Measurements from ENCODE around the gene FXYD2.
A peak's percentile ranks its signal among the peaks of the same experiment; 100 is the strongest.

Gene FXYD2

DNA sequence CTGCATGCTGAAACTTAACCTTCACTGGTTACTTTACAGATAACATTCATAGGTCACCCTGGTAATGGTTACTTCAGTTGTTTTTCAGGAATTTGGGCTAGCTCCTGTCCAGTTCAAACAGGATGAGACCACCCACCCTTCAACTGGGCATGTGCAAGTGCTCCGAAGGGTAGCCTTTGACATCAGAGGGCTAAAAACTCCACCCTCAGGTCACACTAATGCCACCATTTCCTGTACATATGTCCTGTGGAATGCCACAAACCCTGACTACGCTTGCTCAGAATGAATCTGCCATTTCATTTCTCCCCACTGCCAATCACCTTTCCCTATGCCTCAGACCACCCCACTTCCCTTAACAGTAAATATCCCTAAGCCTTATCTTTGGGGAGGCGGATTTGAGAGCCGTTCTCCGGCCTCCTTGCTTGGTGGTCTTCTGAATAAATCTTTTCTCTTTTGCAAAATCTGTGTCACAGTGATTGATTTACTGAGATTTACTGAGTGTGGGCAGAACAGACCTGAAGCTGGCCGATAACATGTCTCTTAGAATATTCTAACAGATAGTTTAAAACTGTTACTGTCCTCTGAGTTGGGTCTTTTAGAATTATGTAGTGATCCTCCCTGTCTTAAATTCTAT, 25.4 kb upstream of the FXYD2 start:
- TF ChIP-seq, protein P1, sequence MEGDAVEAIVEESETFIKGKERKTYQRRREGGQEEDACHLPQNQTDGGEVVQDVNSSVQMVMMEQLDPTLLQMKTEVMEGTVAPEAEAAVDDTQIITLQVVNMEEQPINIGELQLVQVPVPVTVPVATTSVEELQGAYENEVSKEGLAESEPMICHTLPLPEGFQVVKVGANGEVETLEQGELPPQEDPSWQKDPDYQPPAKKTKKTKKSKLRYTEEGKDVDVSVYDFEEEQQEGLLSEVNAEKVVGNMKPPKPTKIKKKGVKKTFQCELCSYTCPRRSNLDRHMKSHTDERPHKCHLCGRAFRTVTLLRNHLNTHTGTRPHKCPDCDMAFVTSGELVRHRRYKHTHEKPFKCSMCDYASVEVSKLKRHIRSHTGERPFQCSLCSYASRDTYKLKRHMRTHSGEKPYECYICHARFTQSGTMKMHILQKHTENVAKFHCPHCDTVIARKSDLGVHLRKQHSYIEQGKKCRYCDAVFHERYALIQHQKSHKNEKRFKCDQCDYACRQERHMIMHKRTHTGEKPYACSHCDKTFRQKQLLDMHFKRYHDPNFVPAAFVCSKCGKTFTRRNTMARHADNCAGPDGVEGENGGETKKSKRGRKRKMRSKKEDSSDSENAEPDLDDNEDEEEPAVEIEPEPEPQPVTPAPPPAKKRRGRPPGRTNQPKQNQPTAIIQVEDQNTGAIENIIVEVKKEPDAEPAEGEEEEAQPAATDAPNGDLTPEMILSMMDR (IDR thresholded peaks at IDR 0.05; ENCODE audit: low read depth, low read length) = no peak
- H3K4me3 ChIP-seq (ENCODE audit: low read depth, low read length) = no peak overlapping the region

DNA sequence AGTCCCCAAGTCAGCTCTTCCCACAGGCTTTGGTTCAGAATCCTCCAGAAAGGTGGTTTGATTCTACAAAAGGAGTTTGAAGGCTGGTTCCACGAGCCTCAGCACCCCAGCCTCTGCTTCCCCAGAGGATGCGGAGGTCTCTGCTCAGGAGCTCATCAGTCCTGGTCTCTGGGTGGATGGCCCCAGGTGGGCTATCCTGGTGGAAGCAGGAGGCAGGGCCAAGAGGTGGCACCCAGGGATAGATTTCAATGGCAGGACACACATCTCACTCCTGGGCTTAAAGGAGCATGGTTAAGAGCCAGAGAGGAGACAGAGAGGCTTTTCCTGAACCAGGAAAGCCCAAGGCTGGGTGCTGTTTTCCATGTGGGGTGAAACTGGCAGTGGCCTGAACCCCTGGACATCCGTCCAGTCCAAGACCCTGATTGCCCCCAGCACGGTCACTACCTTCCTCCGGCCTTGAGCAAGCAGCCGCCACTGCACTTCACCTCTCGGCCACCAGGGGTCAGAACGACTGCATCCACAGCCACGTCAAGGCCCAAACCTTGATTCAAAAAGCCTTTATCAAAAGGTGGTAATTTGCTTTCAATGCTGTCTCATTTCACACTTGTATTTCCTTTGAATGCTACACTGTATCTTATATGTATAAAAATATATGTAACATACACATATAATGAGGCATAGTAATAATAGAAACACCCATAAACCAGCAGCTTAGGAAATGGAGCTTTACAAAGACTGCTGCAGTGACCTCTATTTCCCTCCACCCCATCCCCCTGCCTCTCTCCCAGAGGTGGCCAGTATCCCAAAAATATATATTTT, 19.3 kb upstream of the FXYD2 start:
- TF ChIP-seq, protein P1 (IDR thresholded peaks at IDR 0.05; ENCODE audit: low read depth, low read length) = peak; percentile 99

DNA sequence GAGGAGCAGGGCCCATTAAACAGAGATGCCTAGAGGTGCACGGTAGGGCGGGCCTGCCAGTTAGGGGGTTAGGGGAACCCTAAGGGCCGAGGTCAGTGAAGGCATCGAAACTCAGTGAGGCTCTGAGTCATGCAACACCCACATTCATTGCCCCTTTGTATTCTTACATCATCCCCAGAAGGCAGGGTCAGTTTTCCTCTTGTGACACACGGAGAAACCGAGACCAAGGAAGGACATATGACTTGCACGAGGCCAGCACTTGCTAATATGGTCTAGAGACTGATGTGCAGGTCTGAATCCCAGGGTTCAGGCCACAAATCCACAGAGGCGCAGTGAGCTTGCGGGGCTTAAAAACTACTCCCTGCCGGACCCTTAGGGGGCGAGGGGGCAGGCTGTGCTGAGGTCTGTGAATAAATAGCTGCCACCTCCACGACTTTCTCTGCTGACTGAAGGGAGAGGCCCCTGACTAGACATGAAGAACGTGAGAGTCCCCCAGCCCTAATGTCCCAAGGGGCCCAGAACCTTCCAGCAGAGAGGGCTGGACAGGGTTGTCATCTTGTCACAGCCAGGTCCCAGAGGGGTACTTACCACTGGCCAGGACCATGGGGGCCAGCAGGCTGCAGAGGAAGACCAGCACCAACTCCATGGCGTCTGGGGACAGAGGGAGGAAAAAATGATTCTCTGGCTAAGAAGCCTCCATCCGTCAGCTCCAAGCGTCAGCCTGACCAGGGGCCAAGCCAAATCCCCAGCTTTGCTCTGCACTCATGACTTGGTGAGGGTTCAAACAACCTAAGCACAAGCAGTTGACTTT, 17.8 kb upstream of the FXYD2 start:
- TF ChIP-seq, protein P1 (IDR thresholded peaks at IDR 0.05; ENCODE audit: low read depth, low read length) = no peak
- H3K4me3 ChIP-seq (ENCODE audit: low read depth, low read length) = no peak overlapping the region

More for the DNA sequence above, 19.3 kb upstream of the FXYD2 start:
- no peak overlapping the region for H3K4me3 ChIP-seq (ENCODE audit: low read depth, low read length)

DNA sequence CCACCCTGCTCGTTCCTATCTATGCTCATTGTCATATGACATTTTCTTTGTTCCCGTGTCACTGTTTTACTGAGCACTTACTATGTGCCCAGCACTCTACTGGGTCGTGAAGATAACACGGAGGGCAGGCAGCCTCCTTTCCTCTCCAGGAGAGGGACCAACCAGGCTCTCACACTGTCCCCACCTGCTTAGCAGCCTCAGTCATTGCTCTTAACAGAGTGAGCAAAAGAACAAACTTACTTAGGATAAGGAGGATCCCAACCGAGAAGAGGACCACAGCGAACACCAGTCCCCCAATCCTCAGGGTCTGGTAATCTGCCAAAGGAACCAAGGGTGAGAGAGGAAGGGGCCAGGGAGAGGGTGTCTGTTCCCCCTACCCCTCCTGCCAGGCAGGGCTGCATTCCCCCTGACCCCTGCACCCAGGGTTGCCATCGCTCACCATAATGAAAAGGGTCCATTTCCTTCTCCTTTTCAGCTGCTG, 17.0 kb upstream of the FXYD2 start:
- TF ChIP-seq, protein P1 (IDR thresholded peaks at IDR 0.05; ENCODE audit: low read depth, low read length) = no peak
- H3K4me3 ChIP-seq (ENCODE audit: low read depth, low read length) = no peak overlapping the region

DNA sequence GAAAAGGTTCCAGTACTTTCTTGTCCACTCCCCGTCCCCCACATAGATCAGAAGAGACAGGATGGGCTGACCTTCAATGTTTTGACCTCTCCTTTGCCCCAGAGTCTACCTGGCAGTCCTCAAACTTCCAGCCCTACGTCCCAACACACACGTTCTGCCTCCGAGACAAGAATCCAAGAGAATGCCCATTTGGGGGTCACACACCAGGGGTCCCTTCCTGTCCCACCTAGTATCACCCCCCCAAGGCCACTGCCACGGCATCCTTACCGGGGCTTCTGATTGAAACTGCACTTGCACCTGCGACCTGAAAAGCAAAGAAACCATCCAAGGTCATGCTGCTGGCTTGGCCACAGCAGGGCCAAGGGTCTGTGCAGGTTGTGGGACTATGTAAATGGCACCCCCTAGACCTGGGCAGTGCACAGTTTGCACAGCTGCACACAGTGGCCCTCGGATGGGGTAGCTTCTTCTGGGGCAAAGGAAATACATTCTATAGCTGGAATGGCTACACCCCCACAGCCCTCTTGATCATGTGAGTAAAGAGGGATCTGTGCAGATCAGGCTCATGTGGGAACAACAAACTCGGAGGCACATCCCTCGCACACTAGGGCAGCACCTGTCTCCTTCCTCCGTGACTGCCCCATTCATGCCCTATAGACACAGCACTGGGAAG, 16.5 kb upstream of the FXYD2 start:
- no peak overlapping the region for H3K4me3 ChIP-seq (ENCODE audit: low read depth, low read length)
- TF ChIP-seq, protein P1 (IDR thresholded peaks at IDR 0.05; ENCODE audit: low read depth, low read length) = no peak

DNA sequence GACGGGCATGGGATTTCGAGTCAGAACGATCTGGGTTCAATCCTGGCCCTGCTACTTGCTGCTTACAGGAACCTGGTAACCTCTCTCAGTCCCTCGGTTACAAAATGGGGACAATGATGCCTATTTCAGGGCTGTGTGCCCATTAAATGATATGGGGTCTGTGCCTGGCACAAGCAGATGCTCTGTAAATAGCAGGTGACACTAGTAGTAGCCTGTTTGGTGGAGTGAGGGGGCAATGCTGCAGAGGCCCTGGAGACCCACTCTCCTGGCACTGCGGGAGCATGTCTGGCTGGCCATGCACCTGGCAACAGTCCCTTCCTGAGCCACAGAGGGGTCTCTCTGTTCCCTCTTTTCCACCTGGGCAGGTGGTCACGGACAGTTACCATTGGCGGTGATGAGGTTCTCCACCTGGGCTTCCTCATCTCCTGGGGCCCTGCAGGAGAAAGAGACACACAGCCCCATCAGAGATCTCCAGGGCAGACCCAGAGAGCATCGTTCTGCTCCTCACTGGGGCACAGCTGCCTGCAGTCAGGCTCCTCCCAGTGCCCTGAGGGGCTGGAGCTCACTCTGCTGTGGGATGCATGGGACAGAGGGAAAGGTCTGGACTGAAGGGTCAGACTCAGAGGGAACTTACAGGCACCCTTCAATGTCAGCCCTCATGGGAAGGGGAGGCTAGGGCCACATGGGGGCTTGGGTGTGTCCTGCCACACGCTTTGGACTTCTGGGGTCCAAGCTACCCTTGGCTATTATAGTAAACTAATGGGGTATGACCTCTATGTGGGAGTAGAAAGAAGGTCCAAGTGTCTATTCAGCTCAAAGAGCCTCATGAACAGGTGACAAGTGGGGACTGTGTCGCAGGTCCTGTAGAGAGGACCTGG, 15.6 kb upstream of the FXYD2 start:
- no peak overlapping the region for H3K4me3 ChIP-seq (ENCODE audit: low read depth, low read length)
- TF ChIP-seq, protein P1 (IDR thresholded peaks at IDR 0.05; ENCODE audit: low read depth, low read length) = no peak
